WTC11 (cell line): ENCODE data around the gene MLC1. TPM values are rescaled to one million over a fixed set of nuclear protein-coding genes. Genes with fewer than 3 reads are reported as not detected.

Source experiments
- ATAC-seq: fragments of 200-7000 bp; cut with Tn5 transposase; 2 replicates; pipeline ENCODE4 v1.10.0; 2021; ENCODE audit warnings: mild to moderate bottlenecking, moderate library complexity
- CTCF ChIA-PET: fragments of 300-600 bp; sonication (Branson Sonifier 250); formaldehyde crosslinking; loops from one replicate; lab custom pipeline; 2021; ENCODE audit warnings: antibody characterized with exemption; lab: Charles Lee
- POLR2A ChIA-PET: fragments of 350-600 bp; sonication (Branson Sonifier 250); formaldehyde crosslinking; loops from one replicate; lab custom pipeline; 2021; ENCODE audit warnings: antibody characterized with exemption; lab: Charles Lee
- DNase-seq: peaks from one replicate; pipeline ENCODE4 v3.0.0; 2021; ENCODE audit warnings: low spot score
- H3K27ac Mint-ChIP-seq: 2 replicates; pipeline ENCODE4 v1.8.0; 2021; ENCODE audit warnings: mixed read lengths
- H3K27me3 Mint-ChIP-seq: 2 replicates; pipeline ENCODE4 v1.8.0; 2021; ENCODE audit warnings: low read depth, mild to moderate bottlenecking, moderate library complexity, mixed read lengths
- H3K36me3 Mint-ChIP-seq: 2 replicates; pipeline ENCODE4 v1.8.0; 2021; ENCODE audit warnings: mixed read lengths
- H3K4me1 Mint-ChIP-seq: 2 replicates; pipeline ENCODE4 v1.8.0; 2022; ENCODE audit warnings: mixed read lengths
- H3K4me3 Mint-ChIP-seq: 2 replicates; pipeline ENCODE4 v1.8.0; 2021; ENCODE audit warnings: mild to moderate bottlenecking, moderate library complexity, mixed read lengths
- H3K9me3 Mint-ChIP-seq: 2 replicates; pipeline ENCODE4 v1.8.0; 2021; ENCODE audit warnings: mixed read lengths
- ATF3 ChIP-seq: sonication (generic); formaldehyde crosslinking; conservative IDR thresholded peaks from 2 replicates; pipeline ENCODE4 v1.8.1; 2022; ENCODE audit warnings: mild to moderate bottlenecking, missing genetic modification reagents
- CDX4 ChIP-seq: fragments of 250-450 bp; sonication (Bioruptor Pico); IDR thresholded peaks from 2 replicates; pipeline ENCODE4 v1.9.0; 2021; ENCODE audit warnings: moderate library complexity, mild to moderate bottlenecking, inconsistent platforms, borderline replicate concordance
- ERG ChIP-seq: fragments of 250-450 bp; sonication (Bioruptor Pico); IDR thresholded peaks from 2 replicates; pipeline ENCODE4 v1.8.0; 2021; ENCODE audit warnings: mild to moderate bottlenecking
- FOXJ3 ChIP-seq: sonication (generic); formaldehyde crosslinking; IDR thresholded peaks from 2 replicates; pipeline ENCODE4 v1.9.0; 2021; ENCODE audit warnings: missing genetic modification reagents, mild to moderate bottlenecking, borderline replicate concordance
- FOXK1 ChIP-seq: sonication (generic); formaldehyde crosslinking; IDR thresholded peaks from 2 replicates; pipeline ENCODE4 v1.8.0; 2022; ENCODE audit warnings: mild to moderate bottlenecking, moderate library complexity, missing genetic modification reagents
- FOXP4 ChIP-seq: sonication (generic); formaldehyde crosslinking; IDR thresholded peaks from 2 replicates; pipeline ENCODE4 v1.8.0; 2022; ENCODE audit warnings: mild to moderate bottlenecking, missing genetic modification reagents
- GRHL2 ChIP-seq: fragments of 250-450 bp; sonication (Bioruptor Pico); IDR thresholded peaks from 2 replicates; pipeline ENCODE4 v1.8.0; 2022; ENCODE audit warnings: mild to moderate bottlenecking, moderate library complexity; ENCODE audit not compliant: insufficient replicate concordance, severe bottlenecking
- GTF2I ChIP-seq: fragments of 250-450 bp; sonication (Bioruptor Pico); conservative IDR thresholded peaks from 2 replicates; pipeline ENCODE4 v1.4.0; 2021; ENCODE audit warnings: mild to moderate bottlenecking
- NFYB ChIP-seq: sonication (generic); formaldehyde crosslinking; conservative IDR thresholded peaks from 2 replicates; pipeline ENCODE4 v1.8.0; 2022; ENCODE audit warnings: low read depth, missing genetic modification reagents
- NR1H2 ChIP-seq: sonication (generic); formaldehyde crosslinking; IDR thresholded peaks from 2 replicates; pipeline ENCODE4 v1.9.0; 2021; ENCODE audit warnings: mild to moderate bottlenecking, moderate library complexity, missing genetic modification reagents
- SMAD3 ChIP-seq: sonication (generic); formaldehyde crosslinking; IDR thresholded peaks from 2 replicates; pipeline ENCODE4 v1.8.0; 2022; ENCODE audit warnings: missing genetic modification reagents, mild to moderate bottlenecking, borderline replicate concordance
- USF2 ChIP-seq: sonication (generic); formaldehyde crosslinking; IDR thresholded peaks from 2 replicates; pipeline ENCODE4 v1.8.1; 2023; ENCODE audit warnings: mild to moderate bottlenecking, missing genetic modification reagents, moderate library complexity
- ZNF138 ChIP-seq: sonication (generic); formaldehyde crosslinking; conservative IDR thresholded peaks from 2 replicates; pipeline ENCODE4 v1.8.1; 2022; ENCODE audit warnings: mild to moderate bottlenecking, moderate library complexity, missing genetic modification reagents
- ZNF317 ChIP-seq: sonication (generic); formaldehyde crosslinking; IDR thresholded peaks from 2 replicates; pipeline ENCODE4 v1.8.1; 2023; ENCODE audit warnings: low read depth, mild to moderate bottlenecking, moderate library complexity, missing genetic modification reagents, borderline replicate concordance
- total RNA-seq: library from RNA; stranded (reverse); gene quantifications from 3 replicates; pipeline ENCODE4 v1.2.3, GENCODE V29; 2021
- TF ChIP-seq, protein P1 (sequence below): sonication (generic); formaldehyde crosslinking; conservative IDR thresholded peaks from 2 replicates; pipeline ENCODE4 v1.8.1; 2023; ENCODE audit warnings: mild to moderate bottlenecking, low read depth, missing genetic modification reagents, moderate library complexity
- TF ChIP-seq, protein P2 (sequence below): sonication (generic); formaldehyde crosslinking; IDR thresholded peaks from 2 replicates; pipeline ENCODE4 v1.8.0; 2023; ENCODE audit warnings: missing genetic modification reagents

The MLC1 gene
- total RNA-seq, 1 experiment from 2014 or later: 0.13 TPM

DNA sequence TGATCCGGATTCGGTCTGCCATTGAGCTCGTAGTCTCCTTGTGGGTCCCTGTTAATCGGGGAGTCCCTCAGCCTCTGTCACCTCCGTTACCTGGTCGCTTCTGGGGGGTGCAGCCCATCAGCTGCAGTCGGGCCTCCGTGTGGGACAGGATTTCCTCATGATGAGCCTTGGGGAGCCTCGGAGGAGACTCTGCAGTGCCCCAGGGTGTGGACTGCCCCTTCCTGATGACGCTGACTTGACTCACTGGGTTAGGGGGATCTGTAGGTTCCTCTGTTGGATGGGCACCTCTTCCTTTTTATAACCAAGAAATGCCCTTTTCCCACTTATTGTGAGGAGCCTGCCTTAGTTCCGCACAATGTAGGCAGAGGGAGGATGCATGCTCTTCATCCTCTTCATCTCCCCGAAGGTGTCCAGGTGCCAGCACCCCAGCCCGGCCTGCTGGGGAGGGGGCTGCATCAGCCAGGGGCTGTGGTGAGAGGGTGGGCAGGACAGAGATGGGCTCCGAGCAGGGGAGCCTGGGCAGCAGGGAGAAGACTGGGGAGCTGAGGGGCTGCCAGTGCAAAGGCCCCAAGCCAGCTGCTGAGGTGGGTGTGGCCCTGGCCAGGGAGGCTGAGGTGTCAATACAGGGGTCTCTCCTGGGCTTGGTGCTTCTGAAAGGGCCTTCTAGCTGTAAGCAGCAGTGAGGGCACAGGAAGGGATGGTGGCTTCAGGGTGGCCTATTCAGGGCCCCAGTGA, 13.6 kb downstream of the MLC1 start (continued):
- TF ChIP-seq, protein P1, sequence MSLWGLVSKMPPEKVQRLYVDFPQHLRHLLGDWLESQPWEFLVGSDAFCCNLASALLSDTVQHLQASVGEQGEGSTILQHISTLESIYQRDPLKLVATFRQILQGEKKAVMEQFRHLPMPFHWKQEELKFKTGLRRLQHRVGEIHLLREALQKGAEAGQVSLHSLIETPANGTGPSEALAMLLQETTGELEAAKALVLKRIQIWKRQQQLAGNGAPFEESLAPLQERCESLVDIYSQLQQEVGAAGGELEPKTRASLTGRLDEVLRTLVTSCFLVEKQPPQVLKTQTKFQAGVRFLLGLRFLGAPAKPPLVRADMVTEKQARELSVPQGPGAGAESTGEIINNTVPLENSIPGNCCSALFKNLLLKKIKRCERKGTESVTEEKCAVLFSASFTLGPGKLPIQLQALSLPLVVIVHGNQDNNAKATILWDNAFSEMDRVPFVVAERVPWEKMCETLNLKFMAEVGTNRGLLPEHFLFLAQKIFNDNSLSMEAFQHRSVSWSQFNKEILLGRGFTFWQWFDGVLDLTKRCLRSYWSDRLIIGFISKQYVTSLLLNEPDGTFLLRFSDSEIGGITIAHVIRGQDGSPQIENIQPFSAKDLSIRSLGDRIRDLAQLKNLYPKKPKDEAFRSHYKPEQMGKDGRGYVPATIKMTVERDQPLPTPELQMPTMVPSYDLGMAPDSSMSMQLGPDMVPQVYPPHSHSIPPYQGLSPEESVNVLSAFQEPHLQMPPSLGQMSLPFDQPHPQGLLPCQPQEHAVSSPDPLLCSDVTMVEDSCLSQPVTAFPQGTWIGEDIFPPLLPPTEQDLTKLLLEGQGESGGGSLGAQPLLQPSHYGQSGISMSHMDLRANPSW: no peak
- TF ChIP-seq, protein P2, sequence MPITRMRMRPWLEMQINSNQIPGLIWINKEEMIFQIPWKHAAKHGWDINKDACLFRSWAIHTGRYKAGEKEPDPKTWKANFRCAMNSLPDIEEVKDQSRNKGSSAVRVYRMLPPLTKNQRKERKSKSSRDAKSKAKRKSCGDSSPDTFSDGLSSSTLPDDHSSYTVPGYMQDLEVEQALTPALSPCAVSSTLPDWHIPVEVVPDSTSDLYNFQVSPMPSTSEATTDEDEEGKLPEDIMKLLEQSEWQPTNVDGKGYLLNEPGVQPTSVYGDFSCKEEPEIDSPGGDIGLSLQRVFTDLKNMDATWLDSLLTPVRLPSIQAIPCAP (CRISPR knock-in tag): no peak
- no peak for TF ChIP-seq NFYB (CRISPR knock-in tag)
- no peak for TF ChIP-seq NR1H2 (CRISPR knock-in tag)
- no peak for TF ChIP-seq USF2 (CRISPR knock-in tag)

DNA sequence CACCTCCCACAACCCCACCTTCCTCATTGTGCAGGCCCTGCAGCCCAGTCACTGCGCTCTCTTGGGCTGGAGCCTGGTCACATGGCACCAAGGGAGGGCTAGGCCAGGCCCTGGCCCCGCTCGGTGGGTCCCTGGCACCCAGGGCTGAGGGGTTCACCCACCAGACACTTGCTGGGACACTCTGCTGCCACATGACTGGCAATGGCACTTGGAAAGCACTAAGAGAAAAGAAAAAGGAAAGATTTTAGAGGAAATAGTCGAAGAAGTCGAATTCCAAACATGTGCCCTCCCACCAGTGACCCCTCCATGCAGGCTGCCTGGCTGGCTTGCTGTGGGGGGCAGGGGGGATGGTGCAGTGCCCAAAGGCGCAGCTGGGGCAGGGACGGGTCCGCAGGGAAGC, 14.9 kb downstream of the MLC1 start:
- no peak for ATAC-seq
- no peaks in the 10 kb centered on the region for H3K4me1 Mint-ChIP-seq
- no peak overlapping the region for H3K27ac Mint-ChIP-seq
- no peak for DNase-seq
- H3K9me3 Mint-ChIP-seq: no peaks in the 10 kb centered on the region
- TF ChIP-seq FOXJ3 (CRISPR knock-in tag): no peak
- TF ChIP-seq CDX4 (CRISPR knock-in tag): no peak
- TF ChIP-seq ERG (CRISPR knock-in tag): no peak
- TF ChIP-seq FOXP4 (CRISPR knock-in tag): no peak
- TF ChIP-seq GTF2I (CRISPR knock-in tag): no peak
- TF ChIP-seq ZNF317 (CRISPR knock-in tag): no peak
- ChIA-PET CTCF (interaction anchor here (1.2 kb wide), 1 partner anchor 11 kb away, joined by 3 read pairs; no protein-coding TSS in a partner anchor), POLR2A (no interaction called here)
- H3K27me3 Mint-ChIP-seq: no peaks in the 10 kb centered on the region
- no peak overlapping the region for H3K4me3 Mint-ChIP-seq
- H3K36me3 Mint-ChIP-seq: no peaks in the 10 kb centered on the region

DNA sequence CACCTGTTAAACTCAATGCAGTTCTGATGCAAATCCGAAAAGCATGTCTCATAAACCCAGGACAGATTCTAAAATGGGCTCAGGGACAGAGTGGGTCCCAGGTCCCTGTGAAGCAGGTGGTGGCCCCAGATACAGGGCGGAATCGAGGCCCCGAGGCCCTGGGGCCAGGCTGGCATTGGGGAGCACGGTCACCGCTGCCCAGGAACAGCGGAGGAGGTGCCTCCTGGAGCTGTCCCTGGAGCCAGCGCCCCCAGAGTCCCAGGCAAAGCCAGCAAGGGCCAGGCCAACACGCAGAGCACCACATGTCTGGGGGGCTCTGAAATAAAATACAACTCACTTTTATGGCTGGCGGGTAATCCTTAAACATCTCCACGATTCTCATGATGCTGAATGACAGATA, 17.1 kb downstream of the MLC1 start:
- no peaks in the 10 kb centered on the region for H3K27me3 Mint-ChIP-seq
- no peaks in the 10 kb centered on the region for H3K4me1 Mint-ChIP-seq
- no peak overlapping the region for H3K4me3 Mint-ChIP-seq
- H3K36me3 Mint-ChIP-seq: no peaks in the 10 kb centered on the region
- no peak for ATAC-seq
- TF ChIP-seq FOXK1 (CRISPR knock-in tag): no peak
- TF ChIP-seq GTF2I (CRISPR knock-in tag): no peak
- TF ChIP-seq ZNF138 (CRISPR knock-in tag): no peak
- no peak for TF ChIP-seq GRHL2 (CRISPR knock-in tag)
- no peak for TF ChIP-seq ATF3 (CRISPR knock-in tag)
- no peak for TF ChIP-seq SMAD3 (CRISPR knock-in tag)
- TF ChIP-seq, all 79 proteins: peak for 0
- ChIA-PET CTCF (interaction anchor here (1.2 kb wide), 1 partner anchor 74 kb away, joined by 3 read pairs; no protein-coding TSS in a partner anchor), POLR2A (no interaction called here)
- Mint-ChIP-seq H3K27ac (no peak overlapping the region), H3K9me3 (no peaks in the 10 kb centered on the region)
- DNase-seq: no peak
